Heart right ventricle (tissue), 16 donors: ENCODE measurements around the gene COL25A1. TPM values are rescaled to one million over a fixed set of nuclear protein-coding genes. Genes with fewer than 3 reads are reported as not detected.
A peak's percentile ranks its signal among the peaks of the same experiment; 100 is the strongest.

Source experiments
- ATAC-seq, 8 donors: fragments of 200-7000 bp; cut with Tn5 transposase; one replicate each; pipeline ENCODE4 v1.9.1; 2020; ENCODE audit warnings: mild to moderate bottlenecking in 8 of 8, moderate library complexity in 8 of 8, moderate number of reproducible peaks in 1 of 8
- DNase-seq, 2 donors: peaks; one replicate each; pipeline ENCODE4 v3.0.0-alpha.2; 2020
- H3K27ac ChIP-seq, 10 donors: fragments of 200-600 bp; sonication (generic) in 2 of 10; one replicate each; pipeline versions ENCODE4 v1.5.0 to v1.8.0; 2020 to 2022; ENCODE audit warnings: mild to moderate bottlenecking in 3 of 10
- H3K27me3 ChIP-seq, 7 donors: fragments of 200-600 bp; one replicate each; pipeline ENCODE4 v1.8.0; 2021 to 2022; ENCODE audit warnings: mild to moderate bottlenecking in 2 of 7
- H3K36me3 ChIP-seq, 9 donors: fragments of 200-600 bp; sonication (generic) in 1 of 9; one replicate each; pipeline versions ENCODE4 v1.5.0 to v1.8.0; 2020 to 2022; ENCODE audit warnings: mild to moderate bottlenecking in 2 of 9
- H3K4me1 ChIP-seq, 9 donors: fragments of 200-600 bp; sonication (generic) in 1 of 9; one replicate each; pipeline versions ENCODE4 v1.5.0 to v1.8.0; 2020 to 2022; ENCODE audit warnings: mild to moderate bottlenecking in 4 of 9
- H3K4me3 ChIP-seq, 10 donors: fragments of 200-600 bp; sonication (generic) in 2 of 10; one replicate each; pipeline versions ENCODE4 v1.5.0 to v1.8.0; 2020 to 2022; ENCODE audit warnings: mild to moderate bottlenecking in 7 of 10, moderate library complexity in 2 of 10
- H3K9me3 ChIP-seq, 11 donors: fragments of 200-600 bp in 10 of 11; sonication (generic) in 2 of 11; one replicate each; pipeline versions ENCODE4 v1.5.0 to v1.8.0; 2013 to 2022; ENCODE audit warnings: mild to moderate bottlenecking in 2 of 11, control low read depth in 1 of 11, moderate library complexity in 1 of 11
- WGBS, 2 donors: extraction: QIAGEN DNeasy Blood & Tissue Kit; methylation state at CpG; one replicate each; pipeline ENCODE4 v1.1.7; 2013; ENCODE audit warnings: inconsistent platforms in 1 of 2; 5-methylcytosine and 5-hydroxymethylcytosine counted together
- intact Hi-C, 10 donors: fragments of 100-400 bp; cut with DNase I; formaldehyde crosslinking; loops; one replicate each; pipeline versions ENCODE4 v1.11.1 to v1.14.2; 2022
- polyA plus RNA-seq, 2 donors: library from polyadenylated mRNA; stranded (reverse); fragments of 200-250 nt; gene quantifications; one replicate each; pipeline ENCODE4 v1.2.3, GENCODE V29; 2013
- total RNA-seq, 10 donors: library from RNA; stranded (reverse); fragmentation: NEBNext Ultra II Directional in 3 of 10; extraction: Animal tissue kit (Norgen Biotek cat#: 25700) in 3 of 10; gene quantifications; one replicate each; pipeline versions ENCODE4 v1.2.1 to v1.2.4, GENCODE V29; 2021 to 2023
- TF ChIP-seq, protein P1 (sequence below), 9 donors: fragments of 200-600 bp; sonication (generic) in 2 of 9; IDR thresholded peaks; one replicate each; pipeline versions ENCODE4 v1.5.0 to v1.8.0; 2021 to 2022; ENCODE audit warnings: antibody characterized with exemption in 9 of 9, mild to moderate bottlenecking in 5 of 9, moderate library complexity in 1 of 9
- donor health status: Arrhythmogenic right ventricular cardiomyopathy.
- donor health status: ischemic (EF 13 %, LVEDD 7.1; RV severe dilation, severe dysfunction).
- donor health status: healthy with polysubstance abuse.
- donor health status: DM: no; HTN: yes; CAD: no.
- donor health status: DM: no; HTN: no; CAD: no.
- donor health status: ischemic (EF 25% LVEDD 6.9; RV normal size, moderate dysfunction).
- donor health status: ischemic (EF 25% LVEDD 5.7; RV mildly dilated, moderate dysfunction).
- donor health status: healthy.
- donor health status: DM: yes; HTN: yes; CAD: no.
- donor health status: Ischemic cardiomyopathy.
- donor health status: ischemic (EF 35%, LVEDD 5.7; RV mildly dilated, moderate dysfunction).
- donor health status: nonischemic (EF 11% LVEDD 7.7; RV severe dilation, severe dysfunction).
- donor health status: DM: yes; HTN: yes; CAD: no.
- donor health status: PGD.
- donor health status: ischemic (EF 29% LVEDD 5.4; RV normal size, mild dysfunction).
- donor health status: nonischemic (EF 23%, LVEDD 6.1; RV moderate dilation, normal function).

Gene COL25A1
- total and polyA plus RNA-seq, 12 donors = 0.07 to 1.2 (median 0.41) TPM

DNA sequence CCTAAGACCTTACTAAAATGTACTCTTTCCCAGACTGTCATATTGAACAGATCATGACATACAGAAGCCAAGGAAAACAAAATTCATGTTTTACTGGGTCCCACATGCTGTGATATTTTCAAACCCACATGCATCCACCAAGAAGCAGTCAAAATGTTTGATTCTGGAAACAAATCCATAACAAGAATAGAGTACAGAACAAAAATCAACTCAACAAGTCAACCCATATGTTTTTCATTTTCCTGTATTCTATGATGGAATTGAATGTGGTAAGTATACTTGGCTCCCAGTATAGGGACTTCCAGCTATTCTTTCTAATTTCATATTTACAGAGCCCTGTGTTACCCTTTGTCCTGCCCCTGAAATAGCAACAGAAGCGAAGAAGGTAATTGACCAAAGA lies 106.8 kb downstream of the COL25A1 start:
- DNase-seq (no peak), ATAC-seq (no peak)
- TF ChIP-seq, protein P1, sequence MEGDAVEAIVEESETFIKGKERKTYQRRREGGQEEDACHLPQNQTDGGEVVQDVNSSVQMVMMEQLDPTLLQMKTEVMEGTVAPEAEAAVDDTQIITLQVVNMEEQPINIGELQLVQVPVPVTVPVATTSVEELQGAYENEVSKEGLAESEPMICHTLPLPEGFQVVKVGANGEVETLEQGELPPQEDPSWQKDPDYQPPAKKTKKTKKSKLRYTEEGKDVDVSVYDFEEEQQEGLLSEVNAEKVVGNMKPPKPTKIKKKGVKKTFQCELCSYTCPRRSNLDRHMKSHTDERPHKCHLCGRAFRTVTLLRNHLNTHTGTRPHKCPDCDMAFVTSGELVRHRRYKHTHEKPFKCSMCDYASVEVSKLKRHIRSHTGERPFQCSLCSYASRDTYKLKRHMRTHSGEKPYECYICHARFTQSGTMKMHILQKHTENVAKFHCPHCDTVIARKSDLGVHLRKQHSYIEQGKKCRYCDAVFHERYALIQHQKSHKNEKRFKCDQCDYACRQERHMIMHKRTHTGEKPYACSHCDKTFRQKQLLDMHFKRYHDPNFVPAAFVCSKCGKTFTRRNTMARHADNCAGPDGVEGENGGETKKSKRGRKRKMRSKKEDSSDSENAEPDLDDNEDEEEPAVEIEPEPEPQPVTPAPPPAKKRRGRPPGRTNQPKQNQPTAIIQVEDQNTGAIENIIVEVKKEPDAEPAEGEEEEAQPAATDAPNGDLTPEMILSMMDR (IDR thresholded peaks at IDR 0.05) = no peak
- Histone ChIP-seq H3K4me1 (peaks cover 0 to 4% (median 0%) of the 10 kb centered on the region in 9 donors), H3K9me3 (no peaks in the 10 kb centered on the region), H3K27me3 (no peaks in the 10 kb centered on the region), H3K4me3 (no peak overlapping the region), H3K36me3 (no peaks in the 10 kb centered on the region), H3K27ac (no peak overlapping the region)
- WGBS, 2 donors = 64 to 71% methylated on average over 1 of the region's 1 CpG
- intact Hi-C loops = no loop called here

DNA sequence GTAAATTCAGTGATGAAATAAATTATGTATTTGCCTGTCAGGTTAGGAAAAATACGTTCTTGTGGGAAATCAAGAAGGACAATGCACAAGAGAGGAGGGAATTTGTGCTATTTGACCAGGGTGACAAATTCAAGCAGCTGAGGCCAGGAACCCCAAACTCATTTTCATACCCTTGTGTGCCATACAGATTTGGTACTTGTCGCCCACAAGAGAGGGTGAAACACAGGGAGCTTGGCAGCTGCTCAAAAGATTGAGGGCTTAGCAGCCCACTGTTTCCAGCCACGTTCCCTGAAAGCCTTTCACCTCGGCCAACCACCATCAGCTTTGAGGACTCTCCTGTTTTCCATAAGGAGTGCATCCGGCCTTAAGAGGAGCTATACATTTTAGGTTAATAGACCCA lies 111.2 kb downstream of the COL25A1 start:
- DNase-seq (no peak), ATAC-seq (no peak)
- peaks cover 0 to 4% (median 0%) of the 10 kb centered on the region in 9 donors for H3K4me1 ChIP-seq
- peaks cover 0 to 3% (median 0%) of the 10 kb centered on the region in 11 donors for H3K9me3 ChIP-seq
- WGBS, 2 donors = 86 to 88% methylated on average over 5 of the region's 5 CpGs
- TF ChIP-seq, protein P1 (IDR thresholded peaks at IDR 0.05) = no peak
- H3K4me3 ChIP-seq = no peak overlapping the region
- no peaks in the 10 kb centered on the region for H3K36me3 ChIP-seq
- intact Hi-C loops = no loop called here
- H3K27me3 ChIP-seq = no peaks in the 10 kb centered on the region
- H3K27ac ChIP-seq = no peak overlapping the region

DNA sequence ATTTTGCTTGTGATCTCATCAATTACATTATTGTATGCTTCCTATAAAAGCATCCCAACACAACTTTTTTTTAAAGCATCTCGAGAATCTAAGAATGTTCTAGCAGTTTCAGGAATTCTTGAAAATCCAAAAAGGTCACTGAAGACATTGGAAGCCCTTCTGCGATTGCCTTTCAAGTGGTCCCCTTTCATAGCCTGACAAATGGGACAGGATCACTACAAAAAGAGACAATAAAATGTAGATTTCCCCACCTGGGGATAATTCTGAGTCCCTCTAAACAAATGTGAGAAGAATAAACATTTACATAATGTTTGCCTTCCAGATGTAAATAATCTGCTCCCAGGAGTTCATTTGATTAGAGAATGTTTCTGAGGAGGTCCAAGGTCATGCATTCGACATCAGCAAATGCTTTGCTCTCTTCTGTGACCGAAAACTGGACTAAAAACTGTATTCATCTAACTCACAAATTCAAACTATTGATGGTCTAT lies 116.0 kb downstream of the COL25A1 start:
- no peaks in the 10 kb centered on the region for H3K36me3 ChIP-seq
- H3K27me3 ChIP-seq = no peaks in the 10 kb centered on the region
- intact Hi-C loops = loop anchor here in 1 of 10 donors (10.0 kb wide), 1 partner anchor 222 kb away; no protein-coding TSS in a partner anchor
- H3K9me3 ChIP-seq = peaks cover 0 to 9% (median 0%) of the 10 kb centered on the region in 11 donors
- no peak overlapping the region for H3K4me3 ChIP-seq
- DNase-seq (no peak), ATAC-seq (no peak)
- peaks cover 0 to 28% (median 17%) of the 10 kb centered on the region in 9 donors for H3K4me1 ChIP-seq
- TF ChIP-seq, protein P1 (IDR thresholded peaks at IDR 0.05) = no peak
- no peak overlapping the region for H3K27ac ChIP-seq
- 79 to 84% methylated on average over 4 of the region's 4 CpGs for WGBS, 2 donors

GRCh38 chr4:109185951-109186350 lies 116.5 kb downstream of the COL25A1 start:
- Histone ChIP-seq H3K27ac (peak overlapping the region in 2 of 10 donors; percentile 64 to 74), H3K4me3 (no peak overlapping the region), H3K27me3 (no peaks in the 10 kb centered on the region), H3K36me3 (no peaks in the 10 kb centered on the region), H3K9me3 (peaks cover 0 to 9% (median 0%) of the 10 kb centered on the region in 11 donors), H3K4me1 (peaks cover 0 to 28% (median 17%) of the 10 kb centered on the region in 9 donors)
- WGBS, 2 donors = 58 to 61% methylated on average over 7 of the region's 7 CpGs
- intact Hi-C loops = loop anchor here in 1 of 10 donors (10.0 kb wide), 1 partner anchor 221 kb away; no protein-coding TSS in a partner anchor
- DNase-seq (no peak), ATAC-seq (no peak)
- TF ChIP-seq, protein P1 (IDR thresholded peaks at IDR 0.05) = no peak
